T-helper 22 cell (primary cell): ENCODE measurements around the gene FCER2.

Source experiments
- DNase-seq: peaks from one replicate; pipeline ENCODE4 v3.0.0-alpha.2; 2020; ENCODE audit warnings: low read depth

Gene FCER2

GRCh38 chr19:7676854-7677253, 25.1 kb downstream of the FCER2 start, which contains the start of gene MCEMP1:
TSS of gene MCEMP1 (plus strand) at chr19:7677090. CDS start at chr19:7677121, 31 bp downstream.
- no peak for DNase-seq

DNA sequence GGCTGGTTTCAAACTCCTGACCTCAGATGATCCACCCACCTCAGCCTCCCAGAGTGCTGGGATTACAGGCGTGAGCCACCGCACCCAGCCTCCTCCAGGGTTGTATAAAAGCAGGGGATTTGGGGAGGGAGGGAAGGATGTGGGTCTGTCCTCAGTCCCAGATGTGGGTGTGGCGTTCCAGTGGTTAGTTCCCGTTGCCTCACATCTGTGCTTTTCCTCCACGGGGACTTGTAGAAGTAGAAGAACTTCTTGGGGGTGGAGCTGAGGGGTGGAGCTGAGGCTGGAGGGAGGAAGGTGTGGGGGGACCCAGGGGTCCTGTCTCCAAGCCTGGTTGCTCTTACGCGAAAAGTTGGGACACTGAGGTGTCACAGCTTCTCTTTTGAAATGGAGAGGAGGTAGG, 25.6 kb downstream of the FCER2 start:
- no peak for DNase-seq

GRCh38 chr19:7674010-7675005, 27.6 kb downstream of the FCER2 start:
- no peak for DNase-seq

DNA sequence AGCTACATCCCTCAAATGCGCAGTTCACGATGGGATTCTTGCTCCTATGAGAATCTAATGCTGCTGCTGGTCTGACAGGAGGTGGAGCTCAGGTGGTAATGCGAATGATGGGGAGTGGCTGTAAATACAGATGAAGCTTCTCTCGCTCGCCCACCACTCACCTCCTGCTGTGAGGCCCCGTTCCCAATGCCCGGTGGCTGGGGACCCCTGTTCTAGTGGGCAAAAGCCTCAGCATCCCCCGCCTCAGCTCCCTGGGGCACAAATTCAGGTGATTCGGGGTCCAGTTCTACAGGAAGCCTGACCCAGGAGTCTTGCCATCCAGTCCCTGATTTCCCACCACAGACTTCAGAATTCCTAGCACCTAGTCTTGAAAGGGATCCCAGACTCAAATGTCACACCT, 29.4 kb downstream of the FCER2 start:
- no peak for DNase-seq

DNA sequence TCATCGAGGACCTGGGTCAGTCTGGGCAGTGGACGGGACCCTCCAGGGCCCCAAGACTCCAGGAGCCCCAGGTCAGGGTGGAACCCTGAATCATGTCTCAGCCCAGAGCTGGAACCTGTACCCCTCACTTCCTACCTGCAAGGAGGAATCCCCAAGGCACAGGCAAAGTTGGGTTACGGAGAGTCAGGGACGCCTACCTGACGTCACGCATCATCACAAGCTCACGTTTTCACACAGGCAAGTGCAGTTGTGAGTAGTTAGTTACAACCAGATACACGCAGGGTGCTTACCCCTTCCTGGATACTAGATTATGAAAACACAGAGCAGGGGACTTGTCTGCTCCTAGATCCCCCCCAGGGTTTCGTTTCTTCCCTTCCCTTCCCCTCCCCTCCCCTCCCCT, 31.1 kb downstream of the FCER2 start:
- DNase-seq: no peak

DNA sequence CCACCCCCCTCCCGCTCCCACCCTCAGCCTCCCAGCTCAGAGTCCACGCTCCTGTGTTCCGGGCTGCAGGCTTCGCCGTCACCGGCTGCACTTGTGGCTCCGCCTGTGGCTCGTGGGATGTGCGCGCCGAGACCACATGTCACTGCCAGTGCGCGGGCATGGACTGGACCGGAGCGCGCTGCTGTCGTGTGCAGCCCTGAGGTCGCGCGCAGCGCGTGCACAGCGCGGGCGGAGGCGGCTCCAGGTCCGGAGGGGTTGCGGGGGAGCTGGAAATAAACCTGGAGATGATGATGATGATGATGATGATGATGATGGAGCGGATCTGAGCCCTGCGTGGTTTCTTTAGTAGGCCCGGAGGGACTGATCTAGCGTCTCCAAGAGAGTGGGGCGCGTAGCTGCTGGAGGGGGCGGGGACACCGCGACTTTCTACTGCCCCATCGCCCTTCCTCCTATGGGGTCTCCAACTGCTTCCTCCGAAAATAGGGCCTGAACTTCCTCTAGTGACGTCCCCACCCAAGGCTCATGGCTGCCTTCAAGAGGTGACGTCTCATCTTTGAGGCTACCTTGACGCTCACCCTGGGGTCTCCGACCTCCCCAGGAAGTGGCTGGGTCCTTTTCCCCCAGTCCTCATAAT, 31.7 kb downstream of the FCER2 start:
- DNase-seq: no peak

- no peak for DNase-seq
Observed at GRCh38 chr19:7669641-7670040, 32.3 kb downstream of the FCER2 start.

DNA sequence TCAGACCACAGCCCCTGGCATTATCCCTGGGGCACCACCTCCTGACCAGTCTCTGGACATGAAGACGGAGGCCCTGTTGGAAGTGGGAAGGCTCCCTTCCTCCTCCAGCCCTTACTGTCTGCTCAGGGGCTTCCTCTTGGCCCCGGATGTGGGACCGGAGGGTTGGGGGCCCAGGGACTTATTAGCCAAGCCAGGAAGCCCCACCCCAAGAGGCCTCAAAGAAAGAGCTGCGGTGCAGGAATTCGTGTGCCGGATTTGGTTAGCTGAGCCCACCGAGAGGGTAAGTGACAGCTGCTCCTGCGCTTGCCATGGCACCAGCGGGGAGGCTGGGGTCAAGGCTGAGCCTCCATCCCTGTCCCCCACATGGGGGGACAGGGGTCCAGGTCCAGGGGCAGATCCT, 33.1 kb downstream of the FCER2 start, which contains the start of gene RETN:
Gene RETN, plus strand, starts transcription at position 208 of the 400 bp plus-strand sequence. CDS start 278 bp downstream, outside the sequence.
- DNase-seq: no peak

GRCh38 chr19:7665076-7665475, 36.9 kb downstream of the FCER2 start:
- no peak for DNase-seq

DNA sequence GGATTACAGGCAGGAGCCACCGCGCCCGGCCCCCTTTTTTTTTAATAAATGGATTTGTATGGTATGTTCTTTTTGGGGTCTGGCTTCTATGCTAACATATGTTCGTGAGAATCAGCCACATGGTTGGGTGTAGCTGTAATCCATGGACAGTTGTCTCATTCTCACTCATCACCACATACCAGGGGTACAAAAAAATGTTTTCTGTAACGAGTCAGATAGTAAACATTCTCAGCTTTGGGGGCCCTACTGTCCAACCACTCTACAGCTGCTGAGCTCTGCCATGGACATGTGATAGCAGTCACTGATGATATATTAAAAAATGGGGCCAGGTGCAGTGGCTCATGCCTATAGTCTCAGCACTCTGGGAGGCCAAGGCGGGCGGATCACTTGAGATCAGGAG, 38.2 kb downstream of the FCER2 start:
- DNase-seq: no peak

- DNase-seq: no peak
Observed at GRCh38 chr19:7662657-7663056, 39.3 kb downstream of the FCER2 start.

DNA sequence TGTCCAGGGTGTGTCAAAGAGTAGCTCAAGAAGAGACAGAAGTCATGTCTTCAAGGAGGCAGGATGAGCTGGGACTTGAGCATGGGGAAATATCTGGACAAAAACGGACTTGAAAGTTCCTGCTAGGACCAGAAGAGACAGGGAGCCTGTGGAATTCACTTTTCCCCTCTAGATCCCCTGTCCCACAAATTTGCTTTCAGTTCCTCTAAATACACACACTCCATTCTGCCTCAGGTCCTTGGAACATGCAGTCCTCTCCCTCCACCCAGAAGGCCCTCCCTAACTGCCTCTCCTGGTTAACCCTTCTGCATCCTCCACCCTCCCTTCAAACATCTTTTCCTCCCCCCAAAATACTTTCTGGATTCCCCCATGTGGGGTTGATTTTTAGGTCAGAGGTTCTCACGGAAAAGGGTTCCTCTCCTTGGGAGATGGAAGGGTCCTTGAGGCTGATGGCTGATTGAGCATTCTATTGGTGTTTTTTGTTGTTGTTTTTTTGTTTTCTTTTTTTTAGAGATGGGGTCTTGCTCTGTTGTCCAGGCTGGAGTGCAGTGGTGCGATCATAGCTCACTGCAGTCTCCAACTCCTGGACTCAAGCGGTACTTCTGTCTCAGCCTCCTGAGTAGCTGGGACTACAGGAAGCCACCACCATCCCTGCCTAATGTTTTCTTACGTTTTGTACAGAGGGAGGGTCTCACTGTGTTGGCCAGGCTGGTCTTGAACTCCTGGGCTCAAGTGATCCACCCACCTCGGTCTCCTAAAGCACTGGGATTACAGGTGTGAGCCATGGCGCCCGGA, 40.0 kb downstream of the FCER2 start:
- DNase-seq: no peak

- DNase-seq: no peak
Observed at GRCh38 chr19:7658219-7658686, 43.7 kb downstream of the FCER2 start.

- DNase-seq: no peak
Observed at GRCh38 chr19:7657131-7657751, 44.7 kb downstream of the FCER2 start.

DNA sequence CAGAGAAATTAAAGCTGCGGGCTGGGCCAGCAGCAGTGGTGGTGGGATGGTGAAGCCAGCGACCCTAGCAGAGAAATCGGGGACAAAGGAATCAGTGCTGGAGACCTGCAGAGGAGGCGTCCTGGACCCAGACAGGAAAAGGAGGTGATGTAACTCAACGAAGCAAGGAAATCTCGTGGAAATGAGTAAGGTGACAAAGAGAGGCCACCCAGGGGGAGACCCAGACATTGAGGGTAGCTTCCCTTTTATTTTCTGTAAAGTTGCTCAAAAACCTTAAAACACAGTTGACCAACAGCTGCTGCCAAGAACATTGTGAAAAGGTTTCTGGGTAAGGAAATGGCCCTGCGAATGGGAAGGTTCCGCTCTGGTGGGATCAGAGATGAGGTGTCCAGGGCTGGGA, 46.4 kb downstream of the FCER2 start:
- DNase-seq: no peak

GRCh38 chr19:7654401-7654800, 47.5 kb downstream of the FCER2 start:
- DNase-seq: no peak

DNA sequence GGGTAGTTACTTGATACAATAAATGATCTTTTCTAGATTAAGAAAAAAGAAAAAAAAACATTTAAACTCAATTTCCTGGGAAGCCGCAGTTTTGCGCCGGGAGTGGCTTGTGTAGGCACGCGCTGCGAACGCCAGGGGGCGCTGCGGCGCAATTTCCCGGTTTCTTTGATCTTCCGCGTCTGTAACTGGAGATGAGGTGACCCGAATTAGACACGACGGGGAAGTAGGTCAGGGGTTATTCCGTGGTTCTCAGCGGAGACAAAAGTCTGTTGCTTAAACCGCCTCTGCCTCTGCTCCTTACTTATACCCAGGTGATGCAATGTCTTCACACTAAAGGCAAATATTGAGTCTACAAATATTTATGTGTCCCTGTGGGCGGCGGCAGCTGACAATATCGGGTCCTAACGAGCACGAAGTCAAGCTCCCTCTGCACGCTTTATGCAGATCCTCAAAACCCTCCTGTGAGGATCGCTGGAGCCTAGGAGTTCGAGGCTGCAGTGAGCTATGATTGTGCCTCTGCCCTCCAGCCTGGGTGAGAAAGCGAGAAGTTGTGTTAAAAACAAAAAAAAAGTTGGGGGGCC, 49.8 kb downstream of the FCER2 start:
- DNase-seq: peak; percentile 70

GRCh38 chr19:7650148-7650547, 51.8 kb downstream of the FCER2 start:
- no peak for DNase-seq

DNA sequence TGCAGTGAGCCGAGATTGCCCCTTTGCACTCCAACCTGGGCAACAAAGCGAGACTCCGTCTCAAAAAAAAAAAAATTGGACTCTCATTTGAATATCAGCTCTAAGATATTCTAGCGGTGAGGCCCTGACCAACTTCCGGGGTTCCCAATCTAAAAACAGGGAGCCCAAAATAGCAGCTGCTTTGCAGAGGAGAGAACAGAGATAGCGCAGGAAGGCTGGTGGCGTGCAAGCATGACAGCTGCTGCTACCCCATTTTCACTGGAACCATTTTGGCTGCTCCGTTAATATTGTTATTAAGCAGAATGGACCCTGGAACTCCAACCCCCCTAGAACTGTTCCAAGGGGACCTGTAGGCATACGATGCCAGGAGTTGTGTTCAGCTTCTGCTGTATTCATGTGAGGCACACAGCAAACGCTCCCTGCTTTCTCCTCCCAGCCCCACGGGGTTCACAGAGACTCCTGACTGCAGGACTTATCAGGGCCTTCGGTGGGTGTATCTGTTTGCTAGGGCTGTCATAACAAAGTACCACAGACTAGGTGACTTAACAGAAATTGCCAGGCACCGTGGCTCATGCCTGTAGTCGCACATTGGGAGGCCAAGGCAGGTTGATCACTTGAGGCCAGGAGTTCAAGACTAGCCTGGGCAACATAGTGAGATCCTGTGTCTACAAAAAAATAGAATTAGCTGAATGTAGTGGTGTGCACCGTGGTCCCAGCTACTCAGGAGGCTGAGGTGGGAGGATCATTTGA, 53.5 kb downstream of the FCER2 start:
- no peak for DNase-seq

DNA sequence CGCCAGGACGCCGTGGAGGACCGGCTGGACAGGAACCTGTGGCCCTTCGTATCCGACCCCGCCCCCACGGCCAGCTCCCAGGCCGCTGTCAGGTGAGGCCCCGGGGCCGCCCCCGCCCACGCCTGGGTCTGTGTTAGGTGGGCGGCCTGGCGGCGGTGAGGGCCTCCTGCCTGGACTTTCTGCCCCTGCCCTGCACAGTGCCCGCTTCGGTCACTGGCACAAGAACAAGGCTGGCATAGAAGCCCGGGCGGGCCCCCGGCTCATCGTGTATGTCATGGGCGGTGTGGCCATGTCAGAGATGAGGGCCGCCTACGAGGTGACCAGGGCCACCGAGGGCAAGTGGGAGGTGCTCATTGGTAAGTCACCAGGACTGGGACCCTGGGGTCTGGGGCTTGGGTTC, 54.8 kb downstream of the FCER2 start:
- no peak for DNase-seq

DNA sequence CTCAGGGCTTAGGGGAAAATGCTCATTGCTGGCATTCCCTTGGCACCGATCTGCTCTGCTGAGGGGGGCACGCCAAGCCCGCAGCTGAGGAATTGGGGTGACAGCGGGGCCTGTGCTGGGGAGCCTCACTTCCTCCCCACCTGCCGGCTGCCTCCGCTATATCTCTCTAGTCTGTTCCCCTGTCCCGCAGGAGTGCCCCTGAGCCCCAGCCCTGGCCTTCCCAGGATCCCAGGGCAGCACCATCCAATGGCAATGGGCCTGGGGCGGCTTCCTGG, 55.6 kb downstream of the FCER2 start:
- DNase-seq: no peak
